PFSK-1 (cell line): ENCODE measurements around the gene PLK3.

ENCODE experiments used
- FOXP2 ChIP-seq: optimal IDR thresholded peaks from 2 replicates; pipeline ENCODE3; 2011; ENCODE audit warnings: borderline replicate concordance, control low read depth, inconsistent platforms; ENCODE audit not compliant: insufficient read depth; ENCODE audit errors: extremely low read length, extremely low read depth
- POLR2AphosphoS5 ChIP-seq: IDR thresholded peaks from 2 replicates; pipeline ENCODE4 v1.6.1; 2012; ENCODE audit warnings: low read depth, mild to moderate bottlenecking, control low read depth, low read length, moderate library complexity
- REST ChIP-seq, 2 experiments: IDR thresholded peaks; 2 replicates each; pipeline versions ENCODE4 v1.6.1 to v1.8.0; 2011 to 2012; ENCODE audit warnings: low read depth in 2 of 2, low read length in 2 of 2, control low read depth in 1 of 2, inconsistent platforms in 1 of 2, mild to moderate bottlenecking in 1 of 2, moderate library complexity in 1 of 2; ENCODE audit not compliant: insufficient read depth in 1 of 2
- SIN3A ChIP-seq: IDR thresholded peaks from 2 replicates; pipeline ENCODE4 v1.6.1; 2012; ENCODE audit warnings: mild to moderate bottlenecking, low read length, moderate library complexity, borderline replicate concordance; ENCODE audit not compliant: insufficient read depth
- TAF1 ChIP-seq: IDR thresholded peaks from 2 replicates; pipeline ENCODE4 v1.6.1; 2012; ENCODE audit warnings: low read length, control low read depth, borderline replicate concordance; ENCODE audit not compliant: insufficient read depth

Gene PLK3

GRCh38 chr1:44775930-44776729 is 24.0 kb upstream of the PLK3 start:
- TF ChIP-seq FOXP2 (no peak), TAF1 (no peak), POLR2AphosphoS5 (no peak), SIN3A (no peak), REST (IDR thresholded peaks at IDR 0.05; ENCODE audit: insufficient read depth in 1 of 2, low read depth in 2 of 2, low read length in 2 of 2) (no peak)

DNA sequence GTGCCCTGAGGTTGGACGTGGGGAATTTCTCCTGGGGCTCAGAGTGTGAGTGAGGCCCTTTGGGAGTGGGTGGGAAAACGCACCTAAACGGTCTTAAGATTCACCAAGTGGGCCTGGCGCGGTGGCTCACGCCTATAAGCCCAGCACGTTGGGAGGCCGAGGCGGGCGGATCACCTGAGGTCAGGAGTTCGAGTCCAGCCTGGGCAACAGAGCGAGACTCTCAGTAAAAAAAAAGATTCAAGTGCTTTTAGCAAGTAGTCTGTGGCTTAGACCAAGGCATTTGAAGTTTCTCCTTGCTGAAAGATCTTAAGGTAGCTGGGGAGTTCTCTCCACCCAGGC is 23.5 kb upstream of the PLK3 start:
- TF ChIP-seq SIN3A (no peak), TAF1 (no peak), POLR2AphosphoS5 (no peak), REST (IDR thresholded peaks at IDR 0.05; ENCODE audit: insufficient read depth in 1 of 2, low read depth in 2 of 2, low read length in 2 of 2) (no peak)

GRCh38 chr1:44777547-44777946 is 22.6 kb upstream of the PLK3 start:
- TF ChIP-seq REST (IDR thresholded peaks at IDR 0.05; ENCODE audit: insufficient read depth in 1 of 2, low read depth in 2 of 2, low read length in 2 of 2) (no peak), TAF1 (no peak), FOXP2 (no peak), POLR2AphosphoS5 (no peak), SIN3A (no peak)

DNA sequence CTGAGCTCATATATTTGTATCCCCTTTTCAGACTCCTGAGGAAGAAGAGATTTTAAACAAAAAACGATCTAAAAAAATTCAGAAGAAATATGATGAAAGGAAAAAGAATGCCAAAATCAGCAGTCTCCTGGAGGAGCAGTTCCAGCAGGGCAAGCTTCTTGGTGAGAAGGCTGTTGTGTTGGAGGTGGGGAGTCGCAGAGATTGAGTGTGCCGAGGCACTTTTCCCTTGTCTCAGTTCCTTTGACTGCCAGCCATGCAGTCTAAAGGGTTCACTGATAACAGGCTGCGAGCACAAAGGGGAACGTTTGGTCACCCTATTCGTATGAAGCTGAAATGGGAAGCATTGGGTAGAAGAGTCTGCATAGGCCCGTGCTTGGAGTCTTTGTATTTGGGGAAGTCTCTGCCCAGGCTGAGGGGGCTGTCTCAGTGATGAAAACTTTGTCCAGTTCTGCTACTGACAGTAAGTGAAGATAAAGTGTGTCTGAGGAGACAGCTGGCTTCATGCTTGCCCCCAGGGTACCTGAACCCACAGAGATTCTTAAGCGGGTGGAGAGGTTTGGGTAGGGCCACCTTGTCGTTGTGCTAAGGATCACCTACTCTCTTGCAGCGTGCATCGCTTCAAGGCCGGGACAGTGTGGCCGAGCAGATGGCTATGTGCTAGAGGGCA is 22.1 kb upstream of the PLK3 start:
- TF ChIP-seq REST (IDR thresholded peaks at IDR 0.05; ENCODE audit: insufficient read depth in 1 of 2, low read depth in 2 of 2, low read length in 2 of 2) (no peak), POLR2AphosphoS5 (no peak), FOXP2 (no peak), TAF1 (no peak), SIN3A (no peak)
